K562 (cell line): ENCODE measurements around the gene QARS1. TPM values are rescaled to one million over a fixed set of nuclear protein-coding genes. Genes with fewer than 3 reads are reported as not detected.

ENCODE experiments used
- CREM ChIP-seq: IDR thresholded peaks from 2 replicates; pipeline ENCODE4 v1.6.1; 2014; ENCODE audit warnings: antibody characterized with exemption, low read depth
- HNRNPLL ChIP-seq: fragments of 200-400 bp; formaldehyde crosslinking; IDR thresholded peaks from 2 replicates; pipeline ENCODE4 v1.6.1; 2017; ENCODE audit warnings: low read length, low read depth, mild to moderate bottlenecking; ENCODE audit not compliant: poor library complexity, severe bottlenecking
- ZNF239 ChIP-seq: fragments of 250-450 bp; sonication (Bioruptor Pico); IDR thresholded peaks from 2 replicates; pipeline ENCODE4 v1.4.0; 2020; ENCODE audit warnings: mild to moderate bottlenecking
- polyA plus RNA-seq, 8 experiments: library from polyadenylated mRNA; depleted of rRNA in 4 of 8; stranded (reverse) in 5 of 8; unstranded in 3 of 8; fragments of >200 nt; fragmentation: Nextera tagmentation in 2 of 8; fragmentation: Illumina TruSeq in 1 of 8; extraction: Ambion mirVana in 2 of 8; extraction: Trizol in 1 of 8; gene quantifications; 2 replicates each; pipeline versions ENCODE4 v1.2.1 to v1.2.3, GENCODE V29; 2011 to 2014; ENCODE audit warnings: inconsistent platforms in 1 of 8, missing spikeins in 1 of 8
- total RNA-seq, 7 experiments: library from RNA; depleted of rRNA in 6 of 7; stranded (reverse); fragments of >200 nt in 6 of 7; fragmentation: Illumina TruSeq in 2 of 7; extraction: Trizol in 2 of 7; gene quantifications; 2 replicates each; pipeline versions ENCODE4 v1.2.1 to v1.2.3, GENCODE V29; 2011 to 2021; ENCODE audit warnings: low replicate concordance in 1 of 7
- TF ChIP-seq, protein P1 (sequence below), 3 experiments: IDR thresholded peaks in 2 of 3; conservative IDR thresholded peaks in 1 of 3; 2 replicates each; pipeline ENCODE4 v1.5.1; 2011 to 2012; ENCODE audit warnings: low read length in 3 of 3, mild to moderate bottlenecking in 3 of 3, control low read depth in 2 of 3, improper control_type of control experiment in 1 of 3, inconsistent platforms in 1 of 3, low read depth in 1 of 3, mixed read lengths in 1 of 3, moderate library complexity in 1 of 3; ENCODE audit not compliant: insufficient read depth in 2 of 3
- TF ChIP-seq, protein P2 (sequence below): fragments of 450-650 bp; IDR thresholded peaks from 2 replicates; pipeline ENCODE4 v1.6.1; 2018; ENCODE audit not compliant: partially characterized antibody
- TF ChIP-seq, protein P3 (sequence below): fragments of 450-650 bp; IDR thresholded peaks from 2 replicates; pipeline ENCODE4 v1.6.1; 2017; ENCODE audit warnings: antibody characterized with exemption, mild to moderate bottlenecking
- TF ChIP-seq, protein P4 (sequence below): fragments of 250-450 bp; sonication (Bioruptor Pico); IDR thresholded peaks from 2 replicates; pipeline ENCODE4 v1.8.0; 2022; ENCODE audit warnings: inconsistent platforms, mild to moderate bottlenecking, moderate library complexity, borderline replicate concordance
- TF ChIP-seq, protein P5 (sequence below): fragments of 250-450 bp; sonication (Bioruptor Pico); IDR thresholded peaks from 2 replicates; pipeline ENCODE4 v1.9.0; 2021; ENCODE audit warnings: mild to moderate bottlenecking, inconsistent platforms

QARS1 gene
- total and polyA plus RNA-seq, 9 of the 15 experiments (the other 6 are each of a cell fraction or from before 2014, with no cell fraction given) = 148 to 310 (median 273) TPM

DNA sequence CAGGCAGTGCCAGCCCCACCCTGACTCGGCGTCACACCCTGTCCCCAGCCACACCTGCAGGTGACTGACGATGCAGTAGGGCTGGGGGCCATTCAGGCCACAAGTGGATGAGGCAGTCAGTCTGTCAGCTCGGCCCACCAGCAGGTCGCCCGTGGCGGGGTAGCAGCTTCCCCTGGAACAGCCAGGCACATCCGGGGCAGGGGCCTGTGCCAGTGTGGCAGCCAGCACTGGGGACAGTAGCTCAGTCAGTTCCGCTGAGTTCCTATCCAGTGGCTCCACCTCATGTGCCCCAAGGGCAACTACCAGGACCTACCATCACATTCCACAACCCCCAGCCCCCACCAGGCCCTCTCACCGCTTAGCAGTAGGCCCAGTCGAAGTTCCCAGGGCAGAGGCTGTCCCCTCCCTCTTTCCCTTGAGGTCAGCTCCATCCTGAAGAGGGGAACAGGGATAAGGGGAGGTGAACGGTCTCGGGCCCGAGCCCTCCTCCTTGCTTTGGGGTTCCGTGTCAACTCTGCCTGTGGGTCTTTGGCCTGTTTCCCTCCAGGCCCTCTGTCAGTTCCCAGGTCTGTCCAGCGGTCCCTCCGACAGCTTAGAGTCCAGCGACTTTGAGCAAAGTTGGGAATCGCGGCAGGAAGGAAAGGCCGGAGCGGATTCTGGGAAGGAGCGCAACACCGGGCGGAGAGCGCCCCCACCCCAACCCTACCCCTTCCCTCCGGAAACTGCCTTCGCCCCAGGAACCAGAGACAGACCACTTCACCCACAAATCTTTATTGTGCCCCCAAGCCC is 28.1 kb upstream of the QARS1 start, which contains the start of gene LAMB2 (continued):
- TF ChIP-seq, protein P1, sequence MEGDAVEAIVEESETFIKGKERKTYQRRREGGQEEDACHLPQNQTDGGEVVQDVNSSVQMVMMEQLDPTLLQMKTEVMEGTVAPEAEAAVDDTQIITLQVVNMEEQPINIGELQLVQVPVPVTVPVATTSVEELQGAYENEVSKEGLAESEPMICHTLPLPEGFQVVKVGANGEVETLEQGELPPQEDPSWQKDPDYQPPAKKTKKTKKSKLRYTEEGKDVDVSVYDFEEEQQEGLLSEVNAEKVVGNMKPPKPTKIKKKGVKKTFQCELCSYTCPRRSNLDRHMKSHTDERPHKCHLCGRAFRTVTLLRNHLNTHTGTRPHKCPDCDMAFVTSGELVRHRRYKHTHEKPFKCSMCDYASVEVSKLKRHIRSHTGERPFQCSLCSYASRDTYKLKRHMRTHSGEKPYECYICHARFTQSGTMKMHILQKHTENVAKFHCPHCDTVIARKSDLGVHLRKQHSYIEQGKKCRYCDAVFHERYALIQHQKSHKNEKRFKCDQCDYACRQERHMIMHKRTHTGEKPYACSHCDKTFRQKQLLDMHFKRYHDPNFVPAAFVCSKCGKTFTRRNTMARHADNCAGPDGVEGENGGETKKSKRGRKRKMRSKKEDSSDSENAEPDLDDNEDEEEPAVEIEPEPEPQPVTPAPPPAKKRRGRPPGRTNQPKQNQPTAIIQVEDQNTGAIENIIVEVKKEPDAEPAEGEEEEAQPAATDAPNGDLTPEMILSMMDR (IDR thresholded peaks at IDR 0.05 in 2 of 3, conservative IDR thresholded peaks at IDR 0.05 in 1 of 3; ENCODE audit: insufficient read depth in 2 of 3, low read depth in 1 of 3, low read length in 3 of 3) = peak in 2 of 3 experiments; percentile 3 to 26; a peak in 1 of 6 replicates
- TF ChIP-seq, protein P2, sequence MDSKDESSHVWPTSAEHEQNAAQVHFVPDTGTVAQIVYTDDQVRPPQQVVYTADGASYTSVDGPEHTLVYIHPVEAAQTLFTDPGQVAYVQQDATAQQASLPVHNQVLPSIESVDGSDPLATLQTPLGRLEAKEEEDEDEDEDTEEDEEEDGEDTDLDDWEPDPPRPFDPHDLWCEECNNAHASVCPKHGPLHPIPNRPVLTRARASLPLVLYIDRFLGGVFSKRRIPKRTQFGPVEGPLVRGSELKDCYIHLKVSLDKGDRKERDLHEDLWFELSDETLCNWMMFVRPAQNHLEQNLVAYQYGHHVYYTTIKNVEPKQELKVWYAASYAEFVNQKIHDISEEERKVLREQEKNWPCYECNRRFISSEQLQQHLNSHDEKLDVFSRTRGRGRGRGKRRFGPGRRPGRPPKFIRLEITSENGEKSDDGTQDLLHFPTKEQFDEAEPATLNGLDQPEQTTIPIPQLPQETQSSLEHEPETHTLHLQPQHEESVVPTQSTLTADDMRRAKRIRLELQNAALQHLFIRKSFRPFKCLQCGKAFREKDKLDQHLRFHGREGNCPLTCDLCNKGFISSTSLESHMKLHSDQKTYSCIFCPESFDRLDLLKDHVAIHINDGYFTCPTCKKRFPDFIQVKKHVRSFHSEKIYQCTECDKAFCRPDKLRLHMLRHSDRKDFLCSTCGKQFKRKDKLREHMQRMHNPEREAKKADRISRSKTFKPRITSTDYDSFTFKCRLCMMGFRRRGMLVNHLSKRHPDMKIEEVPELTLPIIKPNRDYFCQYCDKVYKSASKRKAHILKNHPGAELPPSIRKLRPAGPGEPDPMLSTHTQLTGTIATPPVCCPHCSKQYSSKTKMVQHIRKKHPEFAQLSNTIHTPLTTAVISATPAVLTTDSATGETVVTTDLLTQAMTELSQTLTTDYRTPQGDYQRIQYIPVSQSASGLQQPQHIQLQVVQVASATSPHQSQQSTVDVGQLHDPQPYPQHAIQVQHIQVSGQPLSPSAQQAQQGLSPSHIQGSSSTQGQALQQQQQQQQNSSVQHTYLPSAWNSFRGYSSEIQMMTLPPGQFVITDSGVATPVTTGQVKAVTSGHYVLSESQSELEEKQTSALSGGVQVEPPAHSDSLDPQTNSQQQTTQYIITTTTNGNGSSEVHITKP = peak; percentile 7
- TF ChIP-seq, protein P3, sequence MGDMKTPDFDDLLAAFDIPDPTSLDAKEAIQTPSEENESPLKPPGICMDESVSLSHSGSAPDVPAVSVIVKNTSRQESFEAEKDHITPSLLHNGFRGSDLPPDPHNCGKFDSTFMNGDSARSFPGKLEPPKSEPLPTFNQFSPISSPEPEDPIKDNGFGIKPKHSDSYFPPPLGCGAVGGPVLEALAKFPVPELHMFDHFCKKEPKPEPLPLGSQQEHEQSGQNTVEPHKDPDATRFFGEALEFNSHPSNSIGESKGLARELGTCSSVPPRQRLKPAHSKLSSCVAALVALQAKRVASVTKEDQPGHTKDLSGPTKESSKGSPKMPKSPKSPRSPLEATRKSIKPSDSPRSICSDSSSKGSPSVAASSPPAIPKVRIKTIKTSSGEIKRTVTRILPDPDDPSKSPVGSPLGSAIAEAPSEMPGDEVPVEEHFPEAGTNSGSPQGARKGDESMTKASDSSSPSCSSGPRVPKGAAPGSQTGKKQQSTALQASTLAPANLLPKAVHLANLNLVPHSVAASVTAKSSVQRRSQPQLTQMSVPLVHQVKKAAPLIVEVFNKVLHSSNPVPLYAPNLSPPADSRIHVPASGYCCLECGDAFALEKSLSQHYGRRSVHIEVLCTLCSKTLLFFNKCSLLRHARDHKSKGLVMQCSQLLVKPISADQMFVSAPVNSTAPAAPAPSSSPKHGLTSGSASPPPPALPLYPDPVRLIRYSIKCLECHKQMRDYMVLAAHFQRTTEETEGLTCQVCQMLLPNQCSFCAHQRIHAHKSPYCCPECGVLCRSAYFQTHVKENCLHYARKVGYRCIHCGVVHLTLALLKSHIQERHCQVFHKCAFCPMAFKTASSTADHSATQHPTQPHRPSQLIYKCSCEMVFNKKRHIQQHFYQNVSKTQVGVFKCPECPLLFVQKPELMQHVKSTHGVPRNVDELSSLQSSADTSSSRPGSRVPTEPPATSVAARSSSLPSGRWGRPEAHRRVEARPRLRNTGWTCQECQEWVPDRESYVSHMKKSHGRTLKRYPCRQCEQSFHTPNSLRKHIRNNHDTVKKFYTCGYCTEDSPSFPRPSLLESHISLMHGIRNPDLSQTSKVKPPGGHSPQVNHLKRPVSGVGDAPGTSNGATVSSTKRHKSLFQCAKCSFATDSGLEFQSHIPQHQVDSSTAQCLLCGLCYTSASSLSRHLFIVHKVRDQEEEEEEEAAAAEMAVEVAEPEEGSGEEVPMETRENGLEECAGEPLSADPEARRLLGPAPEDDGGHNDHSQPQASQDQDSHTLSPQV = no peak
- TF ChIP-seq, protein P4, sequence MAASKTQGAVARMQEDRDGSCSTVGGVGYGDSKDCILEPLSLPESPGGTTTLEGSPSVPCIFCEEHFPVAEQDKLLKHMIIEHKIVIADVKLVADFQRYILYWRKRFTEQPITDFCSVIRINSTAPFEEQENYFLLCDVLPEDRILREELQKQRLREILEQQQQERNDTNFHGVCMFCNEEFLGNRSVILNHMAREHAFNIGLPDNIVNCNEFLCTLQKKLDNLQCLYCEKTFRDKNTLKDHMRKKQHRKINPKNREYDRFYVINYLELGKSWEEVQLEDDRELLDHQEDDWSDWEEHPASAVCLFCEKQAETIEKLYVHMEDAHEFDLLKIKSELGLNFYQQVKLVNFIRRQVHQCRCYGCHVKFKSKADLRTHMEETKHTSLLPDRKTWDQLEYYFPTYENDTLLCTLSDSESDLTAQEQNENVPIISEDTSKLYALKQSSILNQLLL (CRISPR knock-in tag) = no peak
- TF ChIP-seq, protein P5, sequence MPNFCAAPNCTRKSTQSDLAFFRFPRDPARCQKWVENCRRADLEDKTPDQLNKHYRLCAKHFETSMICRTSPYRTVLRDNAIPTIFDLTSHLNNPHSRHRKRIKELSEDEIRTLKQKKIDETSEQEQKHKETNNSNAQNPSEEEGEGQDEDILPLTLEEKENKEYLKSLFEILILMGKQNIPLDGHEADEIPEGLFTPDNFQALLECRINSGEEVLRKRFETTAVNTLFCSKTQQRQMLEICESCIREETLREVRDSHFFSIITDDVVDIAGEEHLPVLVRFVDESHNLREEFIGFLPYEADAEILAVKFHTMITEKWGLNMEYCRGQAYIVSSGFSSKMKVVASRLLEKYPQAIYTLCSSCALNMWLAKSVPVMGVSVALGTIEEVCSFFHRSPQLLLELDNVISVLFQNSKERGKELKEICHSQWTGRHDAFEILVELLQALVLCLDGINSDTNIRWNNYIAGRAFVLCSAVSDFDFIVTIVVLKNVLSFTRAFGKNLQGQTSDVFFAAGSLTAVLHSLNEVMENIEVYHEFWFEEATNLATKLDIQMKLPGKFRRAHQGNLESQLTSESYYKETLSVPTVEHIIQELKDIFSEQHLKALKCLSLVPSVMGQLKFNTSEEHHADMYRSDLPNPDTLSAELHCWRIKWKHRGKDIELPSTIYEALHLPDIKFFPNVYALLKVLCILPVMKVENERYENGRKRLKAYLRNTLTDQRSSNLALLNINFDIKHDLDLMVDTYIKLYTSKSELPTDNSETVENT = no peak
- TF ChIP-seq ZNF239 (CRISPR knock-in tag) = no peak
- TF ChIP-seq CREM = peak; percentile 45; the same call in 1 of the 2 replicates
- no peak for TF ChIP-seq HNRNPLL
